H1 (cell line): ENCODE data around the gene CYTH1. TPM values are rescaled to one million over a fixed set of nuclear protein-coding genes. Genes with fewer than 3 reads are reported as not detected.

Experiments used
- CTCF ChIA-PET: fragments of 300-600 bp; sonication (Branson Sonifier 250); formaldehyde crosslinking; loops from one replicate; lab custom pipeline; 2021; ENCODE audit not compliant: partially characterized antibody; lab: Charles Lee
- POLR2A ChIA-PET: fragments of 300-600 bp; sonication (Branson Sonifier 250); formaldehyde crosslinking; loops from one replicate; lab custom pipeline; 2021; ENCODE audit warnings: inconsistent platforms; ENCODE audit not compliant: partially characterized antibody; lab: Charles Lee
- DNase-seq, 2 experiments: peaks; one replicate each; pipeline versions ENCODE4 v3.0.0 to v3.0.0-alpha.2; 2010 to 2022; ENCODE audit warnings: low spot score in 2 of 2, low read depth in 1 of 2, mixed read lengths in 1 of 2
- FAIRE-seq: peaks from 2 replicates; lab custom pipeline; 2011; peaks lifted over from hg19 to GRCh38; lab: Jason Lieb, UNC
- H2AFZ ChIP-seq: 2 replicates; pipeline ENCODE4 v1.8.1; 2012; ENCODE audit warnings: low read length, inconsistent platforms
- H2AK5ac ChIP-seq: 2 replicates; pipeline ENCODE4 v1.6.1; 2013; ENCODE audit warnings: low read depth, low read length
- H2BK120ac ChIP-seq: replicated peaks from 2 replicates; pipeline ENCODE3; 2013; ENCODE audit warnings: low read depth, low read length, inconsistent platforms
- H2BK12ac ChIP-seq: 2 replicates; pipeline ENCODE4 v1.6.1; 2013; ENCODE audit warnings: low read depth, low read length
- H2BK15ac ChIP-seq: 2 replicates; pipeline ENCODE4 v1.6.1; 2013; ENCODE audit warnings: low read length
- H2BK20ac ChIP-seq: 2 replicates; pipeline ENCODE4 v1.6.1; 2013; ENCODE audit warnings: low read length
- H2BK5ac ChIP-seq: 2 replicates; pipeline ENCODE4 v1.6.1; 2013; ENCODE audit warnings: low read depth, low read length
- H3K14ac ChIP-seq: 2 replicates; pipeline ENCODE4 v1.6.1; 2013; ENCODE audit warnings: inconsistent platforms; ENCODE audit not compliant: insufficient read length
- H3K18ac ChIP-seq: 2 replicates; pipeline ENCODE4 v1.6.1; 2013; ENCODE audit warnings: low read length; ENCODE audit errors: extremely low read depth
- H3K23ac ChIP-seq: 2 replicates; pipeline ENCODE4 v1.6.1; 2013; ENCODE audit warnings: inconsistent platforms; ENCODE audit not compliant: insufficient read length
- H3K23me2 ChIP-seq: 2 replicates; pipeline ENCODE4 v1.6.1; 2013; ENCODE audit warnings: low read depth, low read length
- H3K27ac ChIP-seq: 2 replicates; pipeline ENCODE4 v1.6.1; 2011; ENCODE audit warnings: low read depth, low read length, inconsistent platforms
- H3K27me3 ChIP-seq, 4 experiments: replicated peaks in 1 of 4; 1 replicate in 1 of 4; 2 replicates in 3 of 4; pipeline versions ENCODE4 v1.6.1 to v1.8.1; 2011 to 2013; ENCODE audit warnings: low read length in 3 of 4, mild to moderate bottlenecking in 3 of 4, inconsistent platforms in 2 of 4, mixed read lengths in 2 of 4, moderate library complexity in 1 of 4; ENCODE audit not compliant: control insufficient read depth in 3 of 4, insufficient read depth in 3 of 4; ENCODE audit errors: extremely low read depth in 1 of 4
- H3K36me3 ChIP-seq, 4 experiments: 2 replicates each; pipeline versions ENCODE4 v1.6.1 to v1.8.1; 2011 to 2013; ENCODE audit warnings: mild to moderate bottlenecking in 4 of 4, low read length in 3 of 4, moderate library complexity in 2 of 4, control low read depth in 1 of 4, inconsistent platforms in 1 of 4; ENCODE audit not compliant: insufficient read depth in 4 of 4, control insufficient read depth in 2 of 4
- H3K4ac ChIP-seq: replicated peaks from 2 replicates; pipeline ENCODE3; 2013; ENCODE audit warnings: low read length, low read depth, mixed read lengths, inconsistent platforms; ENCODE audit not compliant: insufficient read length
- H3K4me1 ChIP-seq, 4 experiments: replicated peaks in 1 of 4; 1 replicate in 1 of 4; 2 replicates in 3 of 4; pipeline versions ENCODE4 v1.6.1 to v1.8.1; 2011 to 2013; ENCODE audit warnings: low read length in 3 of 4, inconsistent platforms in 2 of 4, mixed read lengths in 1 of 4; ENCODE audit not compliant: insufficient read depth in 4 of 4, control insufficient read depth in 3 of 4
- H3K4me2 ChIP-seq, 2 experiments: 2 replicates each; pipeline versions ENCODE4 v1.6.1 to v1.8.1; 2011 to 2013; ENCODE audit warnings: low read depth in 2 of 2, low read length in 2 of 2, control low read depth in 1 of 2, inconsistent platforms in 1 of 2, mild to moderate bottlenecking in 1 of 2; ENCODE audit not compliant: insufficient read depth in 1 of 2
- H3K4me3 ChIP-seq, 4 experiments: fragments of 200-600, 300-600 bp in 1 of 4; sonication (generic), shearing (Covaris generic), sonication (Bioruptor Twin) in 1 of 4; 2 replicates each; pipeline versions ENCODE4 v1.5.1 to v1.8.1; 2011 to 2016; ENCODE audit warnings: low read length in 4 of 4, low read depth in 3 of 4, control low read depth in 2 of 4, inconsistent platforms in 2 of 4, mild to moderate bottlenecking in 2 of 4, mixed read lengths in 1 of 4, moderate library complexity in 1 of 4; ENCODE audit not compliant: insufficient read depth in 2 of 4; ENCODE audit errors: extremely low read depth in 1 of 4
- H3K56ac ChIP-seq: replicated peaks from 2 replicates; pipeline ENCODE3; 2013; ENCODE audit warnings: low read depth, mild to moderate bottlenecking, mixed read lengths, low read length, inconsistent platforms; ENCODE audit not compliant: insufficient read length
- H3K79me1 ChIP-seq: 2 replicates; pipeline ENCODE4 v1.6.1; 2013; ENCODE audit warnings: low read depth, low read length, control low read depth
- H3K79me2 ChIP-seq, 2 experiments: 2 replicates each; pipeline versions ENCODE4 v1.6.1 to v1.8.1; 2012 to 2013; ENCODE audit warnings: low read length in 2 of 2, mild to moderate bottlenecking in 2 of 2, inconsistent platforms in 1 of 2; ENCODE audit not compliant: insufficient read depth in 2 of 2, control insufficient read depth in 1 of 2
- H3K9ac ChIP-seq, 4 experiments: replicated peaks in 1 of 4; 1 replicate in 1 of 4; 2 replicates in 3 of 4; pipeline versions ENCODE4 v1.6.1 to v1.8.1; 2011 to 2013; ENCODE audit warnings: low read depth in 3 of 4, low read length in 3 of 4, control low read depth in 2 of 4, mild to moderate bottlenecking in 2 of 4, moderate library complexity in 2 of 4, inconsistent platforms in 1 of 4; ENCODE audit errors: extremely low read depth in 1 of 4
- H3K9me3 ChIP-seq, 2 experiments: 2 replicates each; pipeline versions ENCODE4 v1.6.1 to v1.8.1; 2012 to 2013; ENCODE audit warnings: mild to moderate bottlenecking in 2 of 2, moderate library complexity in 2 of 2, control low read depth in 1 of 2, inconsistent platforms in 1 of 2, low read depth in 1 of 2, low read length in 1 of 2, mixed read lengths in 1 of 2; ENCODE audit not compliant: insufficient read depth in 2 of 2
- H4K20me1 ChIP-seq, 2 experiments: replicated peaks in 1 of 2; 2 replicates each; pipeline versions ENCODE3 to v1.8.1; 2011 to 2013; ENCODE audit warnings: inconsistent platforms in 2 of 2, low read length in 2 of 2, mild to moderate bottlenecking in 1 of 2; ENCODE audit not compliant: insufficient read depth in 2 of 2, control insufficient read depth in 1 of 2
- H4K5ac ChIP-seq: 2 replicates; pipeline ENCODE4 v1.6.1; 2013; ENCODE audit warnings: low read length, low read depth, mixed read lengths, inconsistent platforms; ENCODE audit not compliant: insufficient read length
- H4K8ac ChIP-seq: 2 replicates; pipeline ENCODE4 v1.8.0; 2013; ENCODE audit warnings: mild to moderate bottlenecking, moderate library complexity, low read length, inconsistent platforms; ENCODE audit not compliant: insufficient read depth; ENCODE audit errors: extremely low read depth
- H4K91ac ChIP-seq: replicated peaks from 2 replicates; pipeline ENCODE3; 2013; ENCODE audit warnings: low read length, mixed read lengths, inconsistent platforms; ENCODE audit not compliant: insufficient read length
- BCL11A ChIP-seq, 2 experiments: IDR thresholded peaks; one replicate each; pipeline ENCODE4 v1.6.1; 2011; ENCODE audit warnings: low read depth in 2 of 2, low read length in 2 of 2, mild to moderate bottlenecking in 2 of 2
- BRCA1 ChIP-seq: IDR thresholded peaks from 2 replicates; pipeline ENCODE4 v1.6.1; 2012; ENCODE audit warnings: low read depth, low read length, improper control_type of control experiment
- CREB1 ChIP-seq: IDR thresholded peaks from 2 replicates; pipeline ENCODE4 v1.6.1; 2012; ENCODE audit warnings: inconsistent platforms
- HDAC6 ChIP-seq: IDR thresholded peaks from one replicate; pipeline ENCODE4 v1.7.1; 2012; ENCODE audit warnings: low read depth, mild to moderate bottlenecking, inconsistent platforms, low read length, moderate library complexity
- MAFK ChIP-seq: IDR thresholded peaks from 2 replicates; pipeline ENCODE4 v1.6.1; 2012; ENCODE audit warnings: low read depth, mild to moderate bottlenecking, improper control_type of control experiment, low read length
- MAX ChIP-seq: IDR thresholded peaks from 2 replicates; pipeline ENCODE4 v1.6.1; 2012; ENCODE audit warnings: inconsistent platforms
- NRF1 ChIP-seq: IDR thresholded peaks from 2 replicates; pipeline ENCODE4 v1.6.1; 2011; ENCODE audit warnings: mild to moderate bottlenecking, low read depth, low read length, improper control_type of control experiment
- POLR2AphosphoS5 ChIP-seq: IDR thresholded peaks from 2 replicates; pipeline ENCODE4 v1.6.1; 2011; ENCODE audit warnings: low read depth, low read length
- POU5F1 ChIP-seq: IDR thresholded peaks from 2 replicates; pipeline ENCODE4 v1.6.1; 2011; ENCODE audit warnings: low read depth, mild to moderate bottlenecking, low read length, moderate library complexity
- RFX5 ChIP-seq: IDR thresholded peaks from 2 replicates; pipeline ENCODE4 v1.6.1; 2011; ENCODE audit warnings: low read depth, low read length, improper control_type of control experiment, borderline replicate concordance
- SP1 ChIP-seq: IDR thresholded peaks from 2 replicates; pipeline ENCODE4 v1.6.1; 2011; ENCODE audit warnings: low read depth, low read length
- TAF1 ChIP-seq: IDR thresholded peaks from 2 replicates; pipeline ENCODE4 v1.6.1; 2011; ENCODE audit warnings: mild to moderate bottlenecking, low read depth, low read length
- TBP ChIP-seq: IDR thresholded peaks from 2 replicates; pipeline ENCODE4 v1.6.1; 2011; ENCODE audit warnings: low read depth, low read length, improper control_type of control experiment
- YY1 ChIP-seq: IDR thresholded peaks from 2 replicates; pipeline ENCODE4 v1.6.1; 2011; ENCODE audit warnings: low read depth, mild to moderate bottlenecking, low read length
- WGBS, 2 experiments: shearing (Covaris generic) in 1 of 2; methylation state at CpG; one replicate each; pipeline versions ENCODE4 v1.1.6 to v1.1.7; 2013 to 2015; ENCODE audit warnings: low lambda C conversion rate in 2 of 2, mixed read lengths in 2 of 2, inconsistent platforms in 1 of 2, low coverage in 1 of 2, missing lambda C conversion rate in 1 of 2; ENCODE audit not compliant: insufficient replicate concordance in 2 of 2, insufficient coverage in 1 of 2, insufficient read length in 1 of 2; ENCODE audit errors: extremely low coverage in 1 of 2, missing lambda C conversion rate in 1 of 2; 5-methylcytosine and 5-hydroxymethylcytosine counted together
- polyA plus RNA-seq, 7 experiments: library from polyadenylated mRNA; depleted of rRNA in 3 of 7; stranded (reverse) in 5 of 7; unstranded in 2 of 7; fragments of >200 nt in 5 of 7; fragments of 200-250 nt in 2 of 7; gene quantifications; 1 replicate in 5 of 7; 2 replicates in 1 of 7; 4 replicates in 1 of 7; pipeline versions ENCODE4 v1.2.1 to v1.2.3, GENCODE V29; 2011 to 2013; ENCODE audit warnings: missing spikeins in 2 of 7, mixed read lengths in 2 of 7
- total RNA-seq: library from RNA; stranded (reverse); fragmentation: NEBNext Ultra II Directional; extraction: Animal tissue kit (Norgen Biotek cat#: 25700); gene quantifications from 2 replicates; pipeline ENCODE4 v1.2.1, GENCODE V29; 2021

Gene CYTH1
- total and polyA plus RNA-seq, 2 of the 8 experiments (the other 6 are each of a cell fraction or from before 2014, with no cell fraction given) = 12.8 to 14.8 TPM

- H4K5ac ChIP-seq = no peak overlapping the region
- H2BK15ac ChIP-seq = no peak overlapping the region
- H3K36me3 ChIP-seq = peaks cover 28 to 76% (median 67%) of the 10 kb centered on the region in 4 experiments
- H3K27me3 ChIP-seq = no peaks in the 10 kb centered on the region
- H3K9me3 ChIP-seq = no peaks in the 10 kb centered on the region
- no peak overlapping the region for H3K23ac ChIP-seq
- H3K56ac ChIP-seq = no peak overlapping the region
- H2AFZ ChIP-seq = no peak overlapping the region
- 92% methylated on average over 6 of the region's 6 CpGs; no CpG with 5 or more reads in 1 of the 2 experiments for whole genome bisulfite sequencing, 2 experiments
- no peak overlapping the region for H2BK12ac ChIP-seq
- no peak for FAIRE-seq
- H2BK20ac ChIP-seq = no peak overlapping the region
- POLR2A ChIA-PET = no interaction called here
- H2BK120ac ChIP-seq = no peak overlapping the region
- peaks cover 0 to 17% of the 10 kb centered on the region in 2 experiments; a peak in 2 of 4 replicates for H3K79me2 ChIP-seq
- H3K4me3 ChIP-seq = no peak overlapping the region
- TF ChIP-seq TAF1 (no peak), NRF1 (no peak), HDAC6 (no peak), BCL11A (IDR thresholded peaks at IDR 0.05; ENCODE audit: low read depth in 2 of 2, low read length in 2 of 2) (no peak), TBP (no peak), MAFK (no peak), SP1 (no peak), POU5F1 (no peak), BRCA1 (no peak), CREB1 (no peak), MAX (no peak), YY1 (no peak), RFX5 (no peak), POLR2AphosphoS5 (no peak)
- no peaks in the 10 kb centered on the region for H3K23me2 ChIP-seq
- H3K4me2 ChIP-seq = no peak overlapping the region
- peaks cover 3 to 16% of the 10 kb centered on the region in 2 experiments for H4K20me1 ChIP-seq
- no peak overlapping the region for H2AK5ac ChIP-seq
- H3K27ac ChIP-seq = no peak overlapping the region
- no peak overlapping the region for H3K14ac ChIP-seq
- peaks cover 3% of the 10 kb centered on the region; the same call in 1 of the 2 replicates for H3K79me1 ChIP-seq
- no peak overlapping the region for H3K4ac ChIP-seq
- H3K4me1 ChIP-seq = no peaks in the 10 kb centered on the region
- DNase-seq = no peak
- H2BK5ac ChIP-seq = no peak overlapping the region
- no peak overlapping the region for H4K8ac ChIP-seq
- CTCF ChIA-PET = interaction anchor here (0.5 to 1.0 kb wide), 3 partner anchors 10 to 408 kb away, joined by 3 read pairs; no protein-coding TSS in a partner anchor
- H3K18ac ChIP-seq = no peak overlapping the region
- H3K9ac ChIP-seq = no peak overlapping the region
- H4K91ac ChIP-seq = no peak overlapping the region
Observed at GRCh38 chr17:78829477-78829876, 47.4 kb upstream of the CYTH1 start.
